Vagina (tissue), 2 donors: Measurements from ENCODE around the gene TMEM184B.

Source experiments
- POLR2A ChIP-seq, 2 donors: fragments of 450-650 bp; IDR thresholded peaks; one replicate each; pipeline ENCODE4 v1.6.1; 2017; ENCODE audit warnings: antibody characterized with exemption in 2 of 2, mild to moderate bottlenecking in 2 of 2, moderate library complexity in 2 of 2
- POLR2AphosphoS5 ChIP-seq, 2 donors: sonication (generic); formaldehyde crosslinking; IDR thresholded peaks; one replicate each; pipeline ENCODE4 v1.9.0; 2017; ENCODE audit warnings: antibody characterized with exemption in 2 of 2, mild to moderate bottlenecking in 2 of 2, low read depth in 1 of 2; ENCODE audit not compliant: insufficient read depth in 1 of 2
- TF ChIP-seq, protein P1 (sequence below), 3 experiments: fragments of 450-650 bp in 2 of 3; fragments of 200-600 bp in 1 of 3; sonication (generic) in 1 of 3; IDR thresholded peaks; one replicate each; pipeline ENCODE4 v1.5.1; 2017 to 2019; ENCODE audit warnings: antibody characterized with exemption in 3 of 3, mild to moderate bottlenecking in 2 of 3, moderate library complexity in 2 of 3

DNA sequence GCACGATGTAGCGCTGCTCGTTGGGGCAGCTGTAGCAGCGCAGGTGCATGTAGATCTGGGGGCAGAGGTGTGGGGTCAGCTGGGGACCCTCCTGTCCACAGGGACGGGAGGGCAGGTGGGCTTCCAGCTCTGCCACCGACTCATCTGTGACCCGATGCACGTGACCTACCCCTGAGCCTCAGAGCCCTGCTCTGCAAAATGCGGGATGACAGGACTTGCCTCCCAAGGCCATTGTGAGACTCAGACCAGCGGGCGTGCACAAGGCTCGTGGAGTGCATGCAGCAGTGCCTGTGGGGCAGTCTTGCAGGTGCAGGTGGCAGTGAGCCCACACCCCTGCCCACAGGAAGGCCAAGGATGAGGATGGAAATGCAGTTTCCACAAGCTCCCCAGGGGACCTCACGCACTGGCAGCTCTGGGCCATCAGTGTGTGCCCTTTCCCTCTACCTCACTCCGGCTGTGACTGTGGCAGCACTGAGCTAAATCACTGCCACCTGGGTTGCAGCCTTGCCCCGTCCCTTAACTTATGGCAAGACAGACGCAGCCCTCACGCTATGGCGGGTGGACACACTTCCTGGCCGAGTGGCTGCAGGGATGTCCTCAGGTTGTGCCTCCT is 26.7 kb downstream of the TMEM184B start:
- TF ChIP-seq, protein P1, sequence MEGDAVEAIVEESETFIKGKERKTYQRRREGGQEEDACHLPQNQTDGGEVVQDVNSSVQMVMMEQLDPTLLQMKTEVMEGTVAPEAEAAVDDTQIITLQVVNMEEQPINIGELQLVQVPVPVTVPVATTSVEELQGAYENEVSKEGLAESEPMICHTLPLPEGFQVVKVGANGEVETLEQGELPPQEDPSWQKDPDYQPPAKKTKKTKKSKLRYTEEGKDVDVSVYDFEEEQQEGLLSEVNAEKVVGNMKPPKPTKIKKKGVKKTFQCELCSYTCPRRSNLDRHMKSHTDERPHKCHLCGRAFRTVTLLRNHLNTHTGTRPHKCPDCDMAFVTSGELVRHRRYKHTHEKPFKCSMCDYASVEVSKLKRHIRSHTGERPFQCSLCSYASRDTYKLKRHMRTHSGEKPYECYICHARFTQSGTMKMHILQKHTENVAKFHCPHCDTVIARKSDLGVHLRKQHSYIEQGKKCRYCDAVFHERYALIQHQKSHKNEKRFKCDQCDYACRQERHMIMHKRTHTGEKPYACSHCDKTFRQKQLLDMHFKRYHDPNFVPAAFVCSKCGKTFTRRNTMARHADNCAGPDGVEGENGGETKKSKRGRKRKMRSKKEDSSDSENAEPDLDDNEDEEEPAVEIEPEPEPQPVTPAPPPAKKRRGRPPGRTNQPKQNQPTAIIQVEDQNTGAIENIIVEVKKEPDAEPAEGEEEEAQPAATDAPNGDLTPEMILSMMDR (IDR thresholded peaks at IDR 0.05): no peak
- TF ChIP-seq POLR2A (IDR thresholded peaks at IDR 0.05): no peak
- TF ChIP-seq POLR2AphosphoS5 (IDR thresholded peaks at IDR 0.05; ENCODE audit: insufficient read depth in 1 of 2, low read depth in 1 of 2): no peak
